WTC11 (cell line): ENCODE data around the gene PIK3C2B. TPM values are rescaled to one million over a fixed set of nuclear protein-coding genes. Genes with fewer than 3 reads are reported as not detected.
A peak's percentile ranks its signal among the peaks of the same experiment; 100 is the strongest.

ENCODE experiments used
- ATAC-seq: fragments of 200-7000 bp; cut with Tn5 transposase; 2 replicates; pipeline ENCODE4 v1.10.0; 2021; ENCODE audit warnings: mild to moderate bottlenecking, moderate library complexity
- CTCF ChIA-PET: fragments of 300-600 bp; sonication (Branson Sonifier 250); formaldehyde crosslinking; loops from one replicate; lab custom pipeline; 2021; ENCODE audit warnings: antibody characterized with exemption; lab: Charles Lee
- POLR2A ChIA-PET: fragments of 350-600 bp; sonication (Branson Sonifier 250); formaldehyde crosslinking; loops from one replicate; lab custom pipeline; 2021; ENCODE audit warnings: antibody characterized with exemption; lab: Charles Lee
- DNase-seq: peaks from one replicate; pipeline ENCODE4 v3.0.0; 2021; ENCODE audit warnings: low spot score
- H3K27ac Mint-ChIP-seq: 2 replicates; pipeline ENCODE4 v1.8.0; 2021; ENCODE audit warnings: mixed read lengths
- H3K27me3 Mint-ChIP-seq: 2 replicates; pipeline ENCODE4 v1.8.0; 2021; ENCODE audit warnings: low read depth, mild to moderate bottlenecking, moderate library complexity, mixed read lengths
- H3K36me3 Mint-ChIP-seq: 2 replicates; pipeline ENCODE4 v1.8.0; 2021; ENCODE audit warnings: mixed read lengths
- H3K4me1 Mint-ChIP-seq: 2 replicates; pipeline ENCODE4 v1.8.0; 2022; ENCODE audit warnings: mixed read lengths
- H3K4me3 Mint-ChIP-seq: 2 replicates; pipeline ENCODE4 v1.8.0; 2021; ENCODE audit warnings: mild to moderate bottlenecking, moderate library complexity, mixed read lengths
- H3K9me3 Mint-ChIP-seq: 2 replicates; pipeline ENCODE4 v1.8.0; 2021; ENCODE audit warnings: mixed read lengths
- EMX1 ChIP-seq: fragments of 250-450 bp; sonication (Bioruptor Pico); IDR thresholded peaks from 2 replicates; pipeline ENCODE4 v1.8.0; 2021; ENCODE audit warnings: mild to moderate bottlenecking
- GABPB1 ChIP-seq: sonication (generic); formaldehyde crosslinking; IDR thresholded peaks from 2 replicates; pipeline ENCODE4 v1.8.1; 2023; ENCODE audit warnings: mild to moderate bottlenecking, missing genetic modification reagents
- GTF2I ChIP-seq: fragments of 250-450 bp; sonication (Bioruptor Pico); conservative IDR thresholded peaks from 2 replicates; pipeline ENCODE4 v1.4.0; 2021; ENCODE audit warnings: mild to moderate bottlenecking
- JAZF1 ChIP-seq: fragments of 250-450 bp; sonication (Bioruptor Pico); IDR thresholded peaks from 2 replicates; pipeline ENCODE4 v1.9.0; 2021; ENCODE audit warnings: moderate library complexity, mild to moderate bottlenecking, inconsistent platforms
- NFE2L1 ChIP-seq: sonication (generic); formaldehyde crosslinking; IDR thresholded peaks from 2 replicates; pipeline ENCODE4 v1.8.1; 2023; ENCODE audit warnings: missing genetic modification reagents
- NR3C1 ChIP-seq: sonication (generic); formaldehyde crosslinking; conservative IDR thresholded peaks from 2 replicates; pipeline ENCODE4 v1.8.1; 2023; ENCODE audit warnings: low read depth, mild to moderate bottlenecking, missing genetic modification reagents
- TCF7 ChIP-seq: sonication (generic); formaldehyde crosslinking; IDR thresholded peaks from 2 replicates; pipeline ENCODE4 v1.8.0; 2022; ENCODE audit warnings: mild to moderate bottlenecking, low read depth, missing genetic modification reagents, moderate library complexity
- TEAD4 ChIP-seq: sonication (generic); formaldehyde crosslinking; IDR thresholded peaks from 2 replicates; pipeline ENCODE4 v1.8.0; 2022; ENCODE audit warnings: mild to moderate bottlenecking, missing genetic modification reagents
- TP53 ChIP-seq: sonication (generic); formaldehyde crosslinking; IDR thresholded peaks from 2 replicates; pipeline ENCODE4 v1.8.1; 2023; ENCODE audit warnings: mild to moderate bottlenecking, missing genetic modification reagents
- ZNF138 ChIP-seq: sonication (generic); formaldehyde crosslinking; conservative IDR thresholded peaks from 2 replicates; pipeline ENCODE4 v1.8.1; 2022; ENCODE audit warnings: mild to moderate bottlenecking, moderate library complexity, missing genetic modification reagents
- ZNF232 ChIP-seq: sonication (generic); formaldehyde crosslinking; IDR thresholded peaks from 2 replicates; pipeline ENCODE4 v1.8.0; 2022; ENCODE audit warnings: mild to moderate bottlenecking, missing genetic modification reagents
- total RNA-seq: library from RNA; stranded (reverse); gene quantifications from 3 replicates; pipeline ENCODE4 v1.2.3, GENCODE V29; 2021
- TF ChIP-seq, protein P1 (sequence below): sonication (generic); formaldehyde crosslinking; IDR thresholded peaks from 2 replicates; pipeline ENCODE4 v1.8.1; 2022; ENCODE audit warnings: mild to moderate bottlenecking, moderate library complexity, missing genetic modification reagents
- TF ChIP-seq, protein P2 (sequence below): sonication (generic); formaldehyde crosslinking; IDR thresholded peaks from 2 replicates; pipeline ENCODE4 v1.8.0; 2023; ENCODE audit warnings: mild to moderate bottlenecking, missing genetic modification reagents
- TF ChIP-seq, protein P3 (sequence below): fragments of 250-450 bp; sonication (Bioruptor Pico); IDR thresholded peaks from 2 replicates; pipeline ENCODE4 v1.9.0; 2021; ENCODE audit warnings: mild to moderate bottlenecking
- TF ChIP-seq, protein P4 (sequence below): fragments of 250-450 bp; sonication (Bioruptor Pico); IDR thresholded peaks from 2 replicates; pipeline ENCODE4 v1.8.0; 2021; ENCODE audit warnings: mild to moderate bottlenecking
- TF ChIP-seq, protein P5 (sequence below): sonication (generic); formaldehyde crosslinking; IDR thresholded peaks from 2 replicates; pipeline ENCODE4 v1.8.1; 2023; ENCODE audit warnings: mild to moderate bottlenecking, missing genetic modification reagents
- TF ChIP-seq, protein P6 (sequence below): sonication (generic); formaldehyde crosslinking; IDR thresholded peaks from 2 replicates; pipeline ENCODE4 v1.8.0; 2022; ENCODE audit warnings: mild to moderate bottlenecking, missing genetic modification reagents
- TF ChIP-seq, protein P7 (sequence below): sonication (generic); formaldehyde crosslinking; IDR thresholded peaks from 2 replicates; pipeline ENCODE4 v1.8.0; 2023; ENCODE audit warnings: missing genetic modification reagents, mild to moderate bottlenecking, borderline replicate concordance
- TF ChIP-seq, protein P8 (sequence below): sonication (generic); formaldehyde crosslinking; IDR thresholded peaks from 2 replicates; pipeline ENCODE4 v1.8.1; 2022; ENCODE audit warnings: low read depth, mild to moderate bottlenecking, moderate library complexity, missing genetic modification reagents, borderline replicate concordance

PIK3C2B gene
- total RNA-seq, 1 experiment from 2014 or later = 27.7 TPM

DNA sequence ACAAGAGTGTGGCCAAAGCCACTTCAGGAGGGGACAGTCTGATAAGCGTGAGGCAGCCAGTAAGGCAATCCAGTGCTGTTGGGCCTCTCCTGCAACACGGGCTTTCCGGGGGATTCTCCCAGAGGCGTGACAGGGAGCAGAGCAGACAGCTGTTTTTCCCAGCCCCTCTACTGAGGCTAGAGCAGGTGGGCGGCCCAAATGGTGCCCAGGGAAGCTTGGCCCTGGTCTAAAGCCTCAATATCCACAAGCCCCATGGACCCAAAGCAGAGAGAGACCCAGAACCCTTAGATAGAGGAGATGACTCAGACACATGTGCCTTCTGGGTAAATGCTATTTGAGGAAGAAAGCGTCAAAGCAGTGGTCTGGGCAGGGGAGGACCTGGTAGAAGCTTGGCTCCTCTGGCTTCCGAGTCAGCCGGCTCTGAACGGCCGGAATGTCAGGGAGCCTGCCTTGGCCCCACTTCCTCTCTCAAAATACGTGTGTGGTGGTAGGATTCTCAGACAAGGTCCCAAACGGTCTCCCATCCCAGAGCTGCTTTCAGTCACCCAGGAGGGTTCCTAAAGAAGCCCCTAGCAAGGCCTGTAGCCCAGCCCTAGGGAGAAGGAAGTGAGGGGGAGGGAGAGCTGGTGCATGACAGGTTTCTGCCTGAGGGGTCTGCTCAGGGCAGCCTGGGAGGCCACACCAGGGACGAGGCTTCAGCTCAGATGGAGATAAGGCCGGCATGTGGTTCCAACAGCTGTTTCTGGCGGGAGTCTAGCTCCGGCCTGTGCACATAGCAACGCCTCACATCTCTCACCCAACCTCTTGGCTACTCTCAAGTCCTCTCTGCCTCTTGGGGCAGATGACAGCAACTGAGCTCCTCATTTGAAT lies 28.8 kb downstream of the PIK3C2B start:
- peaks cover 11% of the 10 kb centered on the region; the same call in 1 of the 2 replicates for H3K4me1 Mint-ChIP-seq
- TF ChIP-seq JAZF1 (CRISPR knock-in tag) (no peak), TCF7 (no peak), NR3C1 (CRISPR knock-in tag) (no peak), EMX1 (no peak), ZNF232 (CRISPR knock-in tag) (no peak), TP53 (CRISPR knock-in tag) (no peak), NFE2L1 (no peak), GTF2I (CRISPR knock-in tag) (no peak), ZNF138 (CRISPR knock-in tag) (no peak), GABPB1 (CRISPR knock-in tag) (no peak), TEAD4 (CRISPR knock-in tag) (no peak)
- TF ChIP-seq, protein P1, sequence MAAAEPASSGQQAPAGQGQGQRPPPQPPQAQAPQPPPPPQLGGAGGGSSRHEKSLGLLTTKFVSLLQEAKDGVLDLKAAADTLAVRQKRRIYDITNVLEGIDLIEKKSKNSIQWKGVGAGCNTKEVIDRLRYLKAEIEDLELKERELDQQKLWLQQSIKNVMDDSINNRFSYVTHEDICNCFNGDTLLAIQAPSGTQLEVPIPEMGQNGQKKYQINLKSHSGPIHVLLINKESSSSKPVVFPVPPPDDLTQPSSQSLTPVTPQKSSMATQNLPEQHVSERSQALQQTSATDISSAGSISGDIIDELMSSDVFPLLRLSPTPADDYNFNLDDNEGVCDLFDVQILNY (CRISPR knock-in tag) = no peak
- TF ChIP-seq, protein P2, sequence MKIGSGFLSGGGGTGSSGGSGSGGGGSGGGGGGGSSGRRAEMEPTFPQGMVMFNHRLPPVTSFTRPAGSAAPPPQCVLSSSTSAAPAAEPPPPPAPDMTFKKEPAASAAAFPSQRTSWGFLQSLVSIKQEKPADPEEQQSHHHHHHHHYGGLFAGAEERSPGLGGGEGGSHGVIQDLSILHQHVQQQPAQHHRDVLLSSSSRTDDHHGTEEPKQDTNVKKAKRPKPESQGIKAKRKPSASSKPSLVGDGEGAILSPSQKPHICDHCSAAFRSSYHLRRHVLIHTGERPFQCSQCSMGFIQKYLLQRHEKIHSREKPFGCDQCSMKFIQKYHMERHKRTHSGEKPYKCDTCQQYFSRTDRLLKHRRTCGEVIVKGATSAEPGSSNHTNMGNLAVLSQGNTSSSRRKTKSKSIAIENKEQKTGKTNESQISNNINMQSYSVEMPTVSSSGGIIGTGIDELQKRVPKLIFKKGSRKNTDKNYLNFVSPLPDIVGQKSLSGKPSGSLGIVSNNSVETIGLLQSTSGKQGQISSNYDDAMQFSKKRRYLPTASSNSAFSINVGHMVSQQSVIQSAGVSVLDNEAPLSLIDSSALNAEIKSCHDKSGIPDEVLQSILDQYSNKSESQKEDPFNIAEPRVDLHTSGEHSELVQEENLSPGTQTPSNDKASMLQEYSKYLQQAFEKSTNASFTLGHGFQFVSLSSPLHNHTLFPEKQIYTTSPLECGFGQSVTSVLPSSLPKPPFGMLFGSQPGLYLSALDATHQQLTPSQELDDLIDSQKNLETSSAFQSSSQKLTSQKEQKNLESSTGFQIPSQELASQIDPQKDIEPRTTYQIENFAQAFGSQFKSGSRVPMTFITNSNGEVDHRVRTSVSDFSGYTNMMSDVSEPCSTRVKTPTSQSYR (CRISPR knock-in tag) = no peak
- TF ChIP-seq, protein P3, sequence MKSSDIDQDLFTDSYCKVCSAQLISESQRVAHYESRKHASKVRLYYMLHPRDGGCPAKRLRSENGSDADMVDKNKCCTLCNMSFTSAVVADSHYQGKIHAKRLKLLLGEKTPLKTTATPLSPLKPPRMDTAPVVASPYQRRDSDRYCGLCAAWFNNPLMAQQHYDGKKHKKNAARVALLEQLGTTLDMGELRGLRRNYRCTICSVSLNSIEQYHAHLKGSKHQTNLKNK (CRISPR knock-in tag) = no peak
- TF ChIP-seq, protein P4, sequence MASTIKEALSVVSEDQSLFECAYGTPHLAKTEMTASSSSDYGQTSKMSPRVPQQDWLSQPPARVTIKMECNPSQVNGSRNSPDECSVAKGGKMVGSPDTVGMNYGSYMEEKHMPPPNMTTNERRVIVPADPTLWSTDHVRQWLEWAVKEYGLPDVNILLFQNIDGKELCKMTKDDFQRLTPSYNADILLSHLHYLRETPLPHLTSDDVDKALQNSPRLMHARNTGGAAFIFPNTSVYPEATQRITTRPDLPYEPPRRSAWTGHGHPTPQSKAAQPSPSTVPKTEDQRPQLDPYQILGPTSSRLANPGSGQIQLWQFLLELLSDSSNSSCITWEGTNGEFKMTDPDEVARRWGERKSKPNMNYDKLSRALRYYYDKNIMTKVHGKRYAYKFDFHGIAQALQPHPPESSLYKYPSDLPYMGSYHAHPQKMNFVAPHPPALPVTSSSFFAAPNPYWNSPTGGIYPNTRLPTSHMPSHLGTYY (CRISPR knock-in tag) = no peak
- TF ChIP-seq, protein P5, sequence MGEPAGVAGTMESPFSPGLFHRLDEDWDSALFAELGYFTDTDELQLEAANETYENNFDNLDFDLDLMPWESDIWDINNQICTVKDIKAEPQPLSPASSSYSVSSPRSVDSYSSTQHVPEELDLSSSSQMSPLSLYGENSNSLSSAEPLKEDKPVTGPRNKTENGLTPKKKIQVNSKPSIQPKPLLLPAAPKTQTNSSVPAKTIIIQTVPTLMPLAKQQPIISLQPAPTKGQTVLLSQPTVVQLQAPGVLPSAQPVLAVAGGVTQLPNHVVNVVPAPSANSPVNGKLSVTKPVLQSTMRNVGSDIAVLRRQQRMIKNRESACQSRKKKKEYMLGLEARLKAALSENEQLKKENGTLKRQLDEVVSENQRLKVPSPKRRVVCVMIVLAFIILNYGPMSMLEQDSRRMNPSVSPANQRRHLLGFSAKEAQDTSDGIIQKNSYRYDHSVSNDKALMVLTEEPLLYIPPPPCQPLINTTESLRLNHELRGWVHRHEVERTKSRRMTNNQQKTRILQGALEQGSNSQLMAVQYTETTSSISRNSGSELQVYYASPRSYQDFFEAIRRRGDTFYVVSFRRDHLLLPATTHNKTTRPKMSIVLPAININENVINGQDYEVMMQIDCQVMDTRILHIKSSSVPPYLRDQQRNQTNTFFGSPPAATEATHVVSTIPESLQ (CRISPR knock-in tag) = no peak
- TF ChIP-seq, protein P6, sequence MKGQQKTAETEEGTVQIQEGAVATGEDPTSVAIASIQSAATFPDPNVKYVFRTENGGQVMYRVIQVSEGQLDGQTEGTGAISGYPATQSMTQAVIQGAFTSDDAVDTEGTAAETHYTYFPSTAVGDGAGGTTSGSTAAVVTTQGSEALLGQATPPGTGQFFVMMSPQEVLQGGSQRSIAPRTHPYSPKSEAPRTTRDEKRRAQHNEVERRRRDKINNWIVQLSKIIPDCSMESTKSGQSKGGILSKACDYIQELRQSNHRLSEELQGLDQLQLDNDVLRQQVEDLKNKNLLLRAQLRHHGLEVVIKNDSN (CRISPR knock-in tag) = no peak
- TF ChIP-seq, protein P7, sequence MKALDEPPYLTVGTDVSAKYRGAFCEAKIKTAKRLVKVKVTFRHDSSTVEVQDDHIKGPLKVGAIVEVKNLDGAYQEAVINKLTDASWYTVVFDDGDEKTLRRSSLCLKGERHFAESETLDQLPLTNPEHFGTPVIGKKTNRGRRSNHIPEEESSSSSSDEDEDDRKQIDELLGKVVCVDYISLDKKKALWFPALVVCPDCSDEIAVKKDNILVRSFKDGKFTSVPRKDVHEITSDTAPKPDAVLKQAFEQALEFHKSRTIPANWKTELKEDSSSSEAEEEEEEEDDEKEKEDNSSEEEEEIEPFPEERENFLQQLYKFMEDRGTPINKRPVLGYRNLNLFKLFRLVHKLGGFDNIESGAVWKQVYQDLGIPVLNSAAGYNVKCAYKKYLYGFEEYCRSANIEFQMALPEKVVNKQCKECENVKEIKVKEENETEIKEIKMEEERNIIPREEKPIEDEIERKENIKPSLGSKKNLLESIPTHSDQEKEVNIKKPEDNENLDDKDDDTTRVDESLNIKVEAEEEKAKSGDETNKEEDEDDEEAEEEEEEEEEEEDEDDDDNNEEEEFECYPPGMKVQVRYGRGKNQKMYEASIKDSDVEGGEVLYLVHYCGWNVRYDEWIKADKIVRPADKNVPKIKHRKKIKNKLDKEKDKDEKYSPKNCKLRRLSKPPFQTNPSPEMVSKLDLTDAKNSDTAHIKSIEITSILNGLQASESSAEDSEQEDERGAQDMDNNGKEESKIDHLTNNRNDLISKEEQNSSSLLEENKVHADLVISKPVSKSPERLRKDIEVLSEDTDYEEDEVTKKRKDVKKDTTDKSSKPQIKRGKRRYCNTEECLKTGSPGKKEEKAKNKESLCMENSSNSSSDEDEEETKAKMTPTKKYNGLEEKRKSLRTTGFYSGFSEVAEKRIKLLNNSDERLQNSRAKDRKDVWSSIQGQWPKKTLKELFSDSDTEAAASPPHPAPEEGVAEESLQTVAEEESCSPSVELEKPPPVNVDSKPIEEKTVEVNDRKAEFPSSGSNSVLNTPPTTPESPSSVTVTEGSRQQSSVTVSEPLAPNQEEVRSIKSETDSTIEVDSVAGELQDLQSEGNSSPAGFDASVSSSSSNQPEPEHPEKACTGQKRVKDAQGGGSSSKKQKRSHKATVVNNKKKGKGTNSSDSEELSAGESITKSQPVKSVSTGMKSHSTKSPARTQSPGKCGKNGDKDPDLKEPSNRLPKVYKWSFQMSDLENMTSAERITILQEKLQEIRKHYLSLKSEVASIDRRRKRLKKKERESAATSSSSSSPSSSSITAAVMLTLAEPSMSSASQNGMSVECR (CRISPR knock-in tag) = no peak
- TF ChIP-seq, protein P8, sequence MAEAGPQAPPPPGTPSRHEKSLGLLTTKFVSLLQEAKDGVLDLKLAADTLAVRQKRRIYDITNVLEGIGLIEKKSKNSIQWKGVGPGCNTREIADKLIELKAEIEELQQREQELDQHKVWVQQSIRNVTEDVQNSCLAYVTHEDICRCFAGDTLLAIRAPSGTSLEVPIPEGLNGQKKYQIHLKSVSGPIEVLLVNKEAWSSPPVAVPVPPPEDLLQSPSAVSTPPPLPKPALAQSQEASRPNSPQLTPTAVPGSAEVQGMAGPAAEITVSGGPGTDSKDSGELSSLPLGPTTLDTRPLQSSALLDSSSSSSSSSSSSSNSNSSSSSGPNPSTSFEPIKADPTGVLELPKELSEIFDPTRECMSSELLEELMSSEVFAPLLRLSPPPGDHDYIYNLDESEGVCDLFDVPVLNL (CRISPR knock-in tag) = no peak
- CTCF ChIA-PET = interaction anchor here (0.6 to 7.6 kb wide), 11 partner anchors 9 to 1511 kb away, joined by 3 to 63 read pairs (median 6); partner anchors contain the start of gene MDM4
- no peak for ATAC-seq
- H3K4me3 Mint-ChIP-seq = no peak overlapping the region
- no peaks in the 10 kb centered on the region for H3K27me3 Mint-ChIP-seq
- peak overlapping the region; percentile 54; the same call in 1 of the 2 replicates for H3K27ac Mint-ChIP-seq
- H3K36me3 Mint-ChIP-seq = peaks cover 10% of the 10 kb centered on the region
- H3K9me3 Mint-ChIP-seq = peaks cover 6% of the 10 kb centered on the region; the same call in 1 of the 2 replicates
- DNase-seq = no peak
- POLR2A ChIA-PET = interaction anchor here (0.5 kb wide), 1 partner anchor 386 kb away, joined by 4 read pairs; no protein-coding TSS in a partner anchor
